GM12864 (cell line): ENCODE data around the gene STARD5.

Experiments
- DNase-seq: peaks from one replicate; pipeline ENCODE4 v3.0.0-alpha.2; 2011; ENCODE audit warnings: low read depth
- H3K4me3 ChIP-seq: 2 replicates; pipeline ENCODE4 v1.5.1; 2011; ENCODE audit warnings: mild to moderate bottlenecking, low read depth, low read length, control low read depth
- TF ChIP-seq, protein P1 (sequence below): IDR thresholded peaks from 2 replicates; pipeline ENCODE4 v1.5.1; 2011; ENCODE audit warnings: low read depth, mild to moderate bottlenecking, moderate library complexity, low read length, control low read depth, inconsistent platforms; ENCODE audit errors: missing control alignments

The STARD5 gene

DNA sequence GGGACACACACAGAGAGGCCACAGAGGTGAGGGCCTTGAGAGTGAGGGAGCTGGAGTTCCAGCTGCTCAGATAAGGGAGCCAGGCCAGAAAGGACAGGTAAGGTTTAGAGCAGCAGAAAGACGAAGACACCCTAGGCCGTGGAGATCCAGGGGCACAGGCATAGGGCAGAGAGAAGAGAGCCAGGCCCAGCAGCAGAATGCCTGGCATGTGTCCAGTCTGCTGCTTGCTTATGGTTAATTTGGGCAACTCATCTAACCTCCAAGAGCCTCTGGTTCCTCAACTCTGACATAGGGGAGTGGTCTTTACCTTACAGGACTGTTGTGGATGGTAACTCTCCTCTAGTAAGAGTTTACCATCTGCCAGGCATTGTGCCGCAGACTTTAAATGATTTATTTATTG is 35.9 kb downstream of the STARD5 start:
- no peak for DNase-seq
- H3K4me3 ChIP-seq: no peak overlapping the region
- TF ChIP-seq, protein P1, sequence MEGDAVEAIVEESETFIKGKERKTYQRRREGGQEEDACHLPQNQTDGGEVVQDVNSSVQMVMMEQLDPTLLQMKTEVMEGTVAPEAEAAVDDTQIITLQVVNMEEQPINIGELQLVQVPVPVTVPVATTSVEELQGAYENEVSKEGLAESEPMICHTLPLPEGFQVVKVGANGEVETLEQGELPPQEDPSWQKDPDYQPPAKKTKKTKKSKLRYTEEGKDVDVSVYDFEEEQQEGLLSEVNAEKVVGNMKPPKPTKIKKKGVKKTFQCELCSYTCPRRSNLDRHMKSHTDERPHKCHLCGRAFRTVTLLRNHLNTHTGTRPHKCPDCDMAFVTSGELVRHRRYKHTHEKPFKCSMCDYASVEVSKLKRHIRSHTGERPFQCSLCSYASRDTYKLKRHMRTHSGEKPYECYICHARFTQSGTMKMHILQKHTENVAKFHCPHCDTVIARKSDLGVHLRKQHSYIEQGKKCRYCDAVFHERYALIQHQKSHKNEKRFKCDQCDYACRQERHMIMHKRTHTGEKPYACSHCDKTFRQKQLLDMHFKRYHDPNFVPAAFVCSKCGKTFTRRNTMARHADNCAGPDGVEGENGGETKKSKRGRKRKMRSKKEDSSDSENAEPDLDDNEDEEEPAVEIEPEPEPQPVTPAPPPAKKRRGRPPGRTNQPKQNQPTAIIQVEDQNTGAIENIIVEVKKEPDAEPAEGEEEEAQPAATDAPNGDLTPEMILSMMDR: no peak

DNA sequence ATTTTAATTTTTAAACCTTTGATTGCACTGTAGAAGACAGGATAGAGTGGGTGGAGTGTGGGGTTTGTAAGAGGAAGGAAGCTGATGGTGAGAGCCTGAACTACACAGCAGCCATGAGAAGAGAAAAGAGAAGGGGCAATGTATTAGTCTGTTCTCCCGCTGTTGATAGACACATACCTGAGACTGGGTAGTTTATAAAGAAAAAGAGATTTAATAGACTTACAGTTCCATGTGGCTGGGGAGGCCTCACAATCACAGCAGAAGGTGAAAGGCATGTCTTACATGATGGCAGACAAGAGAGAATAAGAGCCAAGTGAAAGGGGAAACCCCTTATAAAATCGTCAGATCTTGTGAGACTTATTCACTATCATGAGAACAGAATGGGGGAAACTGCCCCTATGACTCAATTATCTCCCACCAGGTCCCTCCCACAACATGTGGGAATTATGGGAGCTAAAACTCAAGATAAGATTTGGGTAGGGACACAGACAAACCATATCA is 37.3 kb downstream of the STARD5 start:
- no peak for DNase-seq
- TF ChIP-seq, protein P1: no peak
- H3K4me3 ChIP-seq: no peak overlapping the region

DNA sequence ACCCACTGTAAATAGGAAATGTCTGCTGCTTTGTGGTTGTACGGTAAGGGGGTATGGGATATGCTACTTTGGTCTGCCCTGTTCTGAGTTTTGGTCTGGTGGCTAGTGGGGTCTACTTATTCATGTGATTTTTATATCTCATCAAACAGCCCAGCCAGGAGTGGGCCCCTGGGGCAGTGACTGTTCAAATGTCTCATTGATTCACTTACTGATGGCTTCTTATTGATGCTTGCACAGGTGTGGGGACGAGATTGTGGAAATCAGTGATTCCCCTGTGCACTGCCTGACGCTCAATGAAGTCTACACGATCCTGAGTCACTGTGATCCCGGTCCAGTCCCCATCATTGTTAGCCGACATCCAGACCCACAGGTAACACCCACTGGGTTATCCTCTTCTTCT is 38.5 kb downstream of the STARD5 start:
- no peak overlapping the region for H3K4me3 ChIP-seq
- TF ChIP-seq, protein P1: no peak
- DNase-seq: no peak

DNA sequence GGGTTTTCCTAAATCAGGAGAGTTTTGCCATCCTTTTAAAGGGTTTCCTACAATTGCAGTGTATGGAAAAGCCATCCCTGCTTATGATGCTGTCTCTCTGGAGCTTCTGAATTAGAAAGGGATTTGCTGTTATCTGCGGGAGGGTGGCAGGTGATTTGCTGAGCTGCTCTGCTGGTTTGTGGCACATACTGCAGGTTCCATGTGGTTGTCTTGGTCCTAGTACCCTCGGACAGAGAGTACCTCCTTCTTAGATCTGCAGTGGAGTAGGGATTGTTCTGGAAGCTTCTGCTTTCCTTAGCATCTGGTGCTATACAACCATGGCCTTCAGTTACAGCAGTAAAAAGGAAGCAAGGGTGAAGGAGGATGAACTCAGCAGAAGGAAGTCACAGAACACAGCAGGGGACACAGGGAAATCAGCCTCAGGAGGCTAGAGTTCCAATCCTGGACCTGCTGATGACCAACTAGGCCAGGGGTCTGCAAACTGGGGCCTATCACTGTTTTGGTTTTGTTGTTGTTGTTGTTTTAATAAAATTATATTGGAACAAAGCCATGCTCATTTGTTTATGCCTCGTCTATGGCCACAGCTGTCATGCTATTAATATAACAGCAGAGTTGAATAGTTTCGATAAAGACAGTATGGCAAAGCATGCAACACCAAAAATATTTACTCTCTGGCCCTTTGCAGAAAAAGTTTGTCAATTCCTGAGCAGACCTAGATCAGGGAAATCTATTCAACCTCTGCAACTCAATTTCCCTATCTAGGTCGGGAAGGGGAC is 39.5 kb downstream of the STARD5 start:
- no peak for DNase-seq
- TF ChIP-seq, protein P1: no peak

DNA sequence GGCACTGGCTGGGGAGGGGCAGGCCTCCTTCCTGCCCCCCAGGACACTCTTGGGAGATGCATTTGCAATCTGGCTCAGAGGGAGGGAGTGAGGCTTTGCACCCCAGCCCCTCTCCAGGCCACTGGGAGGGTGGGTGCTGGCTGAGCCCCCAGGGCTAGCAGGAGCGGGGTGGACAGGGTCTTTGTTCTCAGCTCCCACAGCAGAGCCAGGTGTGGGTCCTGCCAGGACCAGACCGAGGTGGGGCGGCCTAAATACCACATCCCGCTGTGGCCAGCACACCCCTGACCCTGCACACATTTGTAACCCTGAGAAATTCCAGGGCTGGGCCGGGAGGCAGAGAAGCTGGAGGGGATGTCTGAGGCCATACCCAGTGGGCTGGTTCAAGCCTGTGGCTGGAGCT is 41.0 kb downstream of the STARD5 start:
- DNase-seq: no peak
- TF ChIP-seq, protein P1: no peak
- no peak overlapping the region for H3K4me3 ChIP-seq

More for the DNA sequence above, 39.5 kb downstream of the STARD5 start:
- no peak overlapping the region for H3K4me3 ChIP-seq

DNA sequence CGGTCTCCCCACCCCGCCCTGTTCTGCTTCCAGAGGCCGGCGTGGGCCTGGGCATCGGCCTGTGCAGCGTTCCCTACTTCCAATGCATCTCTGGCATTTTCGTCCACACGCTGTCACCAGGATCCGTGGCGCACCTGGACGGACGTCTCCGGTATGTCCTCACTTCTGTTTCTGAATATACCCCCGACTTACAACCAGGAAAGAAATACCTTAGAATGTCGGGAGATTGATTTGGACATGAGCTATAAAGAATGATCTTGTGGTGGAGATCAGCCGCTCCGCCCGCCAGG is 41.4 kb downstream of the STARD5 start:
- H3K4me3 ChIP-seq: no peak overlapping the region
- TF ChIP-seq, protein P1: no peak
- no peak for DNase-seq
